Liver (tissue), 9 donors: Measurements from ENCODE around the gene FANCI. TPM values are rescaled to one million over a fixed set of nuclear protein-coding genes. Genes with fewer than 3 reads are reported as not detected.
A peak's percentile ranks its signal among the peaks of the same experiment; 100 is the strongest.

Experiments
- DNase-seq: peaks from one replicate; pipeline ENCODE4 v3.0.0-alpha.2; 2017; ENCODE audit warnings: low spot score
- H3K27ac ChIP-seq, 2 donors: one replicate each; pipeline ENCODE4 v1.7.0; 2013; ENCODE audit warnings: inconsistent platforms in 2 of 2, low read length in 2 of 2, control low read depth in 1 of 2, low read depth in 1 of 2, mild to moderate bottlenecking in 1 of 2
- H3K27me3 ChIP-seq, 4 donors: one replicate each; pipeline versions ENCODE4 v1.6.1 to v1.7.0; 2013; ENCODE audit warnings: low read length in 3 of 4, inconsistent platforms in 1 of 4, mild to moderate bottlenecking in 1 of 4, moderate library complexity in 1 of 4; ENCODE audit not compliant: control insufficient read depth in 4 of 4, insufficient read depth in 4 of 4
- H3K36me3 ChIP-seq, 4 donors: one replicate each; pipeline versions ENCODE4 v1.6.1 to v1.7.0; 2013; ENCODE audit warnings: low read length in 3 of 4, mild to moderate bottlenecking in 3 of 4, low read depth in 1 of 4, moderate library complexity in 1 of 4; ENCODE audit not compliant: control insufficient read depth in 4 of 4, insufficient read depth in 3 of 4
- H3K4me1 ChIP-seq, 4 donors: one replicate each; pipeline versions ENCODE4 v1.6.1 to v1.7.0; 2013; ENCODE audit warnings: low read length in 3 of 4, mild to moderate bottlenecking in 3 of 4, moderate library complexity in 1 of 4; ENCODE audit not compliant: control insufficient read depth in 4 of 4, insufficient read depth in 4 of 4
- H3K4me3 ChIP-seq, 3 donors: one replicate each; pipeline versions ENCODE4 v1.6.1 to v1.7.0; 2013; ENCODE audit warnings: low read length in 3 of 3, control low read depth in 1 of 3, low read depth in 1 of 3, mild to moderate bottlenecking in 1 of 3
- H3K9ac ChIP-seq, 2 donors: one replicate each; pipeline ENCODE4 v1.7.0; 2013; ENCODE audit warnings: low read length in 2 of 2, mild to moderate bottlenecking in 2 of 2, moderate library complexity in 2 of 2, control low read depth in 1 of 2, low read depth in 1 of 2
- H3K9me3 ChIP-seq, 4 donors: one replicate each; pipeline versions ENCODE4 v1.6.1 to v1.7.0; 2013; ENCODE audit warnings: low read length in 3 of 4; ENCODE audit not compliant: control insufficient read depth in 4 of 4
- CTCF ChIP-seq: fragments of 150-350 bp; IDR thresholded peaks from 2 replicates; pipeline ENCODE4 v1.5.1; 2017; ENCODE audit warnings: improper control_type of control experiment, low read depth, low read length; ENCODE audit not compliant: missing input control
- FOXA1 ChIP-seq: IDR thresholded peaks from 2 replicates; pipeline ENCODE4 v1.6.1; 2016; ENCODE audit warnings: antibody characterized with exemption
- HNF4A ChIP-seq, 2 donors: conservative IDR thresholded peaks; 2 replicates each; pipeline ENCODE4 v1.6.1; 2016; ENCODE audit warnings: antibody characterized with exemption in 2 of 2, mild to moderate bottlenecking in 2 of 2
- JUND ChIP-seq, 2 donors: IDR thresholded peaks; 2 replicates each; pipeline ENCODE4 v1.6.1; 2016; ENCODE audit warnings: antibody characterized with exemption in 2 of 2
- TAF1 ChIP-seq: conservative IDR thresholded peaks from 2 replicates; pipeline ENCODE4 v1.6.1; 2016; ENCODE audit warnings: antibody characterized with exemption, mild to moderate bottlenecking
- WGBS: extraction: QIAGEN DNeasy Blood & Tissue Kit; methylation state at CpG from one replicate; pipeline ENCODE4 v1.1.7; 2013; 5-methylcytosine and 5-hydroxymethylcytosine counted together
- polyA plus RNA-seq, 2 donors: library from polyadenylated mRNA; stranded (reverse) in 1 of 2; unstranded in 1 of 2; fragments of 200-250 nt in 1 of 2; fragments of >200 nt in 1 of 2; fragmentation: Nextera tagmentation in 1 of 2; extraction: Ambion mirVana in 1 of 2; gene quantifications; one replicate each; pipeline versions ENCODE4 v1.2.1 to v1.2.3, GENCODE V29; 2013 to 2015
- total RNA-seq, 2 donors: library from RNA; depleted of rRNA; stranded (reverse); fragments of >200 nt; gene quantifications; one replicate each; pipeline ENCODE4 v1.2.3, GENCODE V29; 2014
- TF ChIP-seq, protein P1 (sequence below): IDR thresholded peaks from 2 replicates; pipeline ENCODE4 v1.6.1; 2016; ENCODE audit warnings: antibody characterized with exemption, mild to moderate bottlenecking
- donor health status: healthy.
- donor health status: healthy.
- donor health status: healthy.
- donor health status: healthy.
- donor health status: healthy.

Gene FANCI
- total and polyA plus RNA-seq, 4 donors = 1.7 to 41.9 (median 2.3) TPM

DNA sequence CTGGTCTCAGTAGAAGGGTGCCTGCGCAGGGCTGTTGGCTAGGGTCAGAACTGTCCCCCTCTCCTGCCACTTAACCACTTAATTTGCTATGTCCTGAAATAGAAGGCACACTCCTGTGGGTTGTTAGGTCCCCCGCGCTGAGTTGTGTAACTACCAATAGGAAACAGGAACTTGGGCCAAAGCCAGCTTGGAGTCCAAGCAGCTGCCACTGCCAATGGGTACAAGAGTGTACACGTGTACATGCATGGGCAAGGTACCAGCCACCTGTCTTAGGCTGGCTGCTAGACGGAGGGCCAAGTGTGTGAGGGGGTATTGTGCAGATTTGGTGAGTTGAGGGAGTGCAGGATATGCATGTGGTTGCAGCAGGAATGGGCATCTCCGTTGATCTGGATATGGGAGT lies 120.6 kb downstream of the FANCI start:
- Histone ChIP-seq H3K36me3 (no peaks in the 10 kb centered on the region), H3K27me3 (peaks cover 10 to 35% (median 17%) of the 10 kb centered on the region in 4 donors), H3K4me1 (peaks cover 0 to 18% (median 6%) of the 10 kb centered on the region in 4 donors), H3K4me3 (no peak overlapping the region), H3K9me3 (no peaks in the 10 kb centered on the region), H3K9ac (no peak overlapping the region), H3K27ac (no peak overlapping the region)
- WGBS = 19% methylated on average over 6 of the region's 6 CpGs
- TF ChIP-seq TAF1 (no peak), HNF4A (conservative IDR thresholded peaks at IDR 0.05) (peak in 1 of 2 donors; percentile 7)
- no peak for DNase-seq

GRCh38 chr15:89364741-89365450 lies 121.1 kb downstream of the FANCI start:
- H3K36me3 ChIP-seq = no peaks in the 10 kb centered on the region

More at GRCh38 chr15:89364741-89365450, 121.1 kb downstream of the FANCI start:
- TF ChIP-seq, protein P1, sequence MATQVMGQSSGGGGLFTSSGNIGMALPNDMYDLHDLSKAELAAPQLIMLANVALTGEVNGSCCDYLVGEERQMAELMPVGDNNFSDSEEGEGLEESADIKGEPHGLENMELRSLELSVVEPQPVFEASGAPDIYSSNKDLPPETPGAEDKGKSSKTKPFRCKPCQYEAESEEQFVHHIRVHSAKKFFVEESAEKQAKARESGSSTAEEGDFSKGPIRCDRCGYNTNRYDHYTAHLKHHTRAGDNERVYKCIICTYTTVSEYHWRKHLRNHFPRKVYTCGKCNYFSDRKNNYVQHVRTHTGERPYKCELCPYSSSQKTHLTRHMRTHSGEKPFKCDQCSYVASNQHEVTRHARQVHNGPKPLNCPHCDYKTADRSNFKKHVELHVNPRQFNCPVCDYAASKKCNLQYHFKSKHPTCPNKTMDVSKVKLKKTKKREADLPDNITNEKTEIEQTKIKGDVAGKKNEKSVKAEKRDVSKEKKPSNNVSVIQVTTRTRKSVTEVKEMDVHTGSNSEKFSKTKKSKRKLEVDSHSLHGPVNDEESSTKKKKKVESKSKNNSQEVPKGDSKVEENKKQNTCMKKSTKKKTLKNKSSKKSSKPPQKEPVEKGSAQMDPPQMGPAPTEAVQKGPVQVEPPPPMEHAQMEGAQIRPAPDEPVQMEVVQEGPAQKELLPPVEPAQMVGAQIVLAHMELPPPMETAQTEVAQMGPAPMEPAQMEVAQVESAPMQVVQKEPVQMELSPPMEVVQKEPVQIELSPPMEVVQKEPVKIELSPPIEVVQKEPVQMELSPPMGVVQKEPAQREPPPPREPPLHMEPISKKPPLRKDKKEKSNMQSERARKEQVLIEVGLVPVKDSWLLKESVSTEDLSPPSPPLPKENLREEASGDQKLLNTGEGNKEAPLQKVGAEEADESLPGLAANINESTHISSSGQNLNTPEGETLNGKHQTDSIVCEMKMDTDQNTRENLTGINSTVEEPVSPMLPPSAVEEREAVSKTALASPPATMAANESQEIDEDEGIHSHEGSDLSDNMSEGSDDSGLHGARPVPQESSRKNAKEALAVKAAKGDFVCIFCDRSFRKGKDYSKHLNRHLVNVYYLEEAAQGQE = peak; percentile 67
- TF ChIP-seq CTCF (peak; percentile 1), JUND (IDR thresholded peaks at IDR 0.05) (no peak), HNF4A (conservative IDR thresholded peaks at IDR 0.05) (no peak), FOXA1 (no peak)
- no peak for DNase-seq
- Histone ChIP-seq H3K4me1 (peaks cover 0 to 18% (median 6%) of the 10 kb centered on the region in 4 donors), H3K9me3 (no peaks in the 10 kb centered on the region), H3K4me3 (no peak overlapping the region), H3K27me3 (peaks cover 10 to 36% (median 18%) of the 10 kb centered on the region in 4 donors), H3K27ac (no peak overlapping the region), H3K9ac (no peak overlapping the region)
- WGBS = 25% methylated on average over 13 of the region's 13 CpGs
